Measurements from ENCODE around the gene ARVCF.

ARVCF gene

DNA sequence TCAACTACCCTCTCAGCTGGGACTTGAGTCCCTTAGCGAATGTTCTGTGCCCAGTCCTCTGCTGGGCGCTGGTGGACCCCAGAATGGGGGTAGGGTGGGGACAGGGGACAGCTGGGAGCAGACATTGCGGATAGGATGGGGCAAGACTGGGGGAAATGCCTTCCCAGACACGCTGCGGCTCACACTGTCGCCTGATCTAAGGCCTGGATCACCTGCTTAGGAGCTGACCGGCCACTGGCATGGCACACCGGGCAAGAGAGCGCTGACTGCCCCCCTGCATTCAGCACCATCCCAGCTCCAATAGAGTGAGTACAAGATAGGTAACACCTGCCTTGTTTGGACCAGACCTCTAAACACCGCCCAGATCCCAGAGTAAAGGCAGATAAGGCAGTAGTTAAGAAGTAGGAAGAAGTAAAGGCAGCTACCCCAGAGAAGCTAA is 1.4 kb downstream of the ARVCF start:
- DNase-seq, result no peak

DNA sequence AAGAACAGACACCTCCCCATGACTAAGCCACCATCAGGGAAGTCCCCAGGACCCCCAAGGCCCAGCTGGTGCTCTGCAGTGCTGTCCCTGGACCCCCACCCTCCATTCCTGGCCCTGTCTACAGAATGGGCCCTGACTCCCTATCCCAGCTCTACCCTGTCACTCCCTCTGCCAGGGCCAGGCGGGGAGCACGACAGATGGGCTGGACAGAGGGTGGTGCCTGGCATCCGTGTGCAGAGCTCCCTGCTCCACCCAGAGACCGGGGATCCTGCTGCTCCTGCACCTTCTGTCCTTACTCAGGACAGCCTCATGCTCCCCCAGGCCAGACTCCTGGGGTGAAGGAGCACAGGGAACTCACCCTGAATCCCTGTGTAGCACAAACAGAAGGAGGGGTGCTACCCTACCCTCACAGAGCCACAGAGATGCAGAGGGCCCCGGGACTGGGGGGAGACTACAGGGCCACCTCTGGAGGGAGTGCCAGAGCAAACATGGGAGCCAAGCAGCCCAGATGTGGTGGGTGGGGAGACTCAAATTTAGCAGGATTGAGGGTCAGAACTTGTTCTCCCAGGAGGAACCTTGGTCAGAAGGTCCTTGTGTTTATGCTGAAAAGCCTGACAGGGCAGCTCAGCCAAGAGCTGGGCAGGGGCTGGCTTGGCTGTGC is 2.0 kb downstream of the ARVCF start:
- DNase-seq, result no peak

DNA sequence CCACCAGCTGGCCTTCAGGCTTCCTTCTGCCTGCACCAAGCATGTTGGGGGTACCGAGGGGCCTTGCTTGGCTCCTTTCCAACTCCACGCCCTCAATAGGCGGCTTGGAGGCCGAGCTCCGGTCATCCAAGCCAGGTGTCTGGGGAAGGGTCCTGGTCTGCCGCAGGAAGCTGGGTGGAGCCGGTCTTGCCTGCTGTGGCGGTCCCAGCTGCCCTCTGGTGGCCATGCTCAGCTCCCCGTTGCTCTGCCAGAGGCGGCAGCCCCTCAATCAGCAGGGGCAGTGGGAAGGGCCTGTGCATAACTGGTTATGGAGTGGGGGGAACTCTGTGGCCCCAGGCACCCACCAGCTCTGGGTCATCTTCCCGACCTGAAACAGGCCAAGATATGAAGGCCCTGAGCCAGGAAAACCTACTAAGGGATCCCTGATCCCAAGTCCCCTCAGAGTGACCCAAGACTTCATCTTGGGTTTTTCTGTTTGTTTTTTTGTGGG is 3.2 kb downstream of the ARVCF start:
- DNase-seq, result no peak

DNA sequence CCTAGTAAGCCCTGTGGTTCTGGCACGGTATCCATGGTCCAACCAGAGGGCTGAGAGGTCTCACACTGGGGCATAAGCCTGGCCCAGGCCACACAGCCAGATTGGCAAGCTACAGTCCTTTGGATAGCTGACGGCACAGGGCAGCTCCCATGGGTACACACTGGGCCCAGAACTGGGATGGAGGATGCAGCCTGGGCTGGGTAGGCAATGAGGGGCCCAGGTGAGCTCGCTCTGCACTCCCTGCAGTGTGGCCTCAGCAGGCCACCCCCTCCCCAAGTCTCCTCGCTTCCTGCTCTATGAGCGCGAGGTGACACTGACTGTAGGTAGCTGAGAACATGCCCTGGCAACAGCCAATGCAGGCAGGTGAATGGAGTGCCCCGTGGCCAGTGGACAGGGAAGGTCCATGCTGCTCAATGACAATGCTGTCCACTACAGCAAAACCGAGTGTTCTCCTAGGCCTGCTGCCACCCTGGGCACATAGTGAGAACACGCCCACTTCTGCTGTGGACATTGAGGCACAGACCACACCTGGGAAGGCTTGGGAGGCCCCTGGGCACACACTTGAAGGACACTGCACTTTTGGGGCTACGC is 3.8 kb downstream of the ARVCF start:
- no peak for DNase-seq

DNA sequence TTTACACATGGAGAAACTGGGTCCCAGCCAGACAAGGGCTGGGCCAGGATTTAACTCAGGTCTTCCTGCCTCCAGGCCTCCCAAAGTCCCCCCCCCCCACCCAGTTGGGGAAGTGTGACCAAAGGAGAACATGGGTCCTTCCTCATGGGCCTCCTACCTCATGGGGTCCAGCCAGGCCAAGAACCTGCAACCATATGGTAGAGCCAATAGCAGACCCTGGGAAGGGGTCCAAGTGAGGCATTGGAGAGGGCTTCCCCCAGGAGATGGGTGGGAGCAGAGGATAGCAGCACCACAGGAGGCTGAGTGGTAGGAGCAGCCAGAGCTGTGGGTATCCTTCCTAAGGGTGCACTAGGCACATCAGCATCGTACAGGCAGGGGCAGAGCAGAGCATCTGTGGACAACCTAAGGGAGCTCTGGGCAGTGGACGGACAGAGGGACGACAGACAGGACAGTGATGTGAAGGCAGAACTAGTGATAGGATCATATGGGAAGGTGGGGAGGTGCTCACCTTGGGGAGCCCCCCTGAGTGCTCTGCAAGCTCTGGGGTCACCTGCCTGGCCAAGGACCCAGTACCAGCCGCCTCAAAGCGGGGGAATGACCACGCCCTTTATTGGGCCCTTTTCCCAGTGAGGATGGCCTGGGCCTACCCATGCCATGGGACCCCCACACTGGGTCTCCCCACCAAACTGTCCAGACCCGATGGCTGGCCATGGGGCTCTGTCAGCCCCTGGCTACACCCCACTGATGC is 4.5 kb downstream of the ARVCF start:
- no peak for DNase-seq

DNA sequence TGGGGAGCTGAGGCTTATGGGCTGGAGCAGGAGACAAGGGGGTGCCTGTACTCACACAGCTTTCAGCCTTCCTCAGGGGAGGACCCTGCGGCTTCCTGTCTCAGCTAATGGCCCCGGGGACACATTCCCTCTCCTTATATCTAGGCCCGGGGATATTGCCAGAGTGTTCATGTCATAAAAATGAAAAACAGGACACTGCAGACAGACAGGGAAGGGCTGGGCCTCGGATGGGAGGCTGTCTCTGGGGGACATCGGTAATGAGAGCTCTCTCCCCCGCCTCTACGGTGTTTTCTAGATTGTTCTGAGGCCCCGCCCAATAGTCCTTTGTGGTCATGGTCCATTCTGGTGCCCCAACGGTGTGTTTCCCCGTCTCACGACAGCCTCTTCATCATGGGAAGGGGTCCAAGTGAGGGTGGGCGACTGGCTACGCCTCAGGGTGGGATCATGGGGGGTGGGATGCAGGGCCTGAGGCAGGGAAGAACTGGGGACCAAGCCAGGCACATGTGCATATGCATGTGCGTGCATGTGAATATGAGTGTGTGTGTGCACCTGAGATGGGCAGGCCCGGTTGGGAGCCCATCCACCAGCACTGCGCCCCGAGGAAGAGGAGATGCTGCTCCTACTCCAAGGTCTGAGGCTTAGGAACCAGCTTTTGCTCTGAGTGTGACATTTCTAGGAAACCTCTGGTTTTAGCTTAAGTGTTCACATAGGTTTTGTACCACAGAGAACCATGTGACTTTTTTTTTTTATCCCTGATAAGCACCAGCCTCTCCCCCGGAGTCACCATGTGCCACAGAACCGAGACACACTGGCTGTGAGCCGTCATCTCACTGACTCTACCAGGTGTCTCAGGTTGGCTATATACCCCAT is 5.3 kb downstream of the ARVCF start:
- no peak for DNase-seq

DNA sequence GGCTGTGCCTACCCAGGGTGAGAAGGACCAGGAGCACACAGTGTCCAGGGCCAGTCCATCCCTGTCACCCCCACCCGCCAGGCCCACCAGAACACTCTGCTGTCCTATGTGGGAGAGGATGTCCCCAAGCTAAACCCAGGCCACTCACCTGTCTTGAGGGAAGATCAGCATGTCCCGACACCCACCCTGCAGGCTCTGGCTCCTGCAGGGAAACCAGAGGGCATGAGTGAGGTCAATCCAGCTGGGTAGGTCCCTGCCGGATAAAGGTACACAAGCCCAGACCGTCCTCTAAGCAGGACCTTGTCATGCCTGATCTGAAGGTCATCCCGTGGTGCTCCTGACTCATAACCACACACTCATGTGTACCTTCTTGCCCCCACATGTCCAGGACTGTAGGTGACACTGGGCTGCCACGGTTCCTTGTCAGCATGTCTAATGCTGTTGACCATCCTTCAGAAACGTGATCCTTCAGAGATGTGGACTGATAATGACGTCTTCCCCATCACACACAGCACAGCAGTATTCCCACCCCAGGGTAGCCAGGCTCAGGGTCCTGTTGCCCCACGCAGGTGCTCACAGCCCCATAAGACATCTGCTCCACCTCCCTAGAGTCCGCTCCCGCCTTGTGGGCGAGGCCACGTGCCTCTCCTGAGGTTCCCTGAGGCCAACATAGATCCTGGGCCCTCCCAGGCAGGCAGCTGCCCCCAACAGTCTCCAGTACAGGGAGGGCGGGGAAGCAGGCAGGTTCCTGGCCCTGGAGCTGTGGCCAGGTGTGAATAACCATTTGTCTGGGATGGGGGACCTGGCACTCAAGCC is 6.1 kb downstream of the ARVCF start:
- DNase-seq, result no peak

DNA sequence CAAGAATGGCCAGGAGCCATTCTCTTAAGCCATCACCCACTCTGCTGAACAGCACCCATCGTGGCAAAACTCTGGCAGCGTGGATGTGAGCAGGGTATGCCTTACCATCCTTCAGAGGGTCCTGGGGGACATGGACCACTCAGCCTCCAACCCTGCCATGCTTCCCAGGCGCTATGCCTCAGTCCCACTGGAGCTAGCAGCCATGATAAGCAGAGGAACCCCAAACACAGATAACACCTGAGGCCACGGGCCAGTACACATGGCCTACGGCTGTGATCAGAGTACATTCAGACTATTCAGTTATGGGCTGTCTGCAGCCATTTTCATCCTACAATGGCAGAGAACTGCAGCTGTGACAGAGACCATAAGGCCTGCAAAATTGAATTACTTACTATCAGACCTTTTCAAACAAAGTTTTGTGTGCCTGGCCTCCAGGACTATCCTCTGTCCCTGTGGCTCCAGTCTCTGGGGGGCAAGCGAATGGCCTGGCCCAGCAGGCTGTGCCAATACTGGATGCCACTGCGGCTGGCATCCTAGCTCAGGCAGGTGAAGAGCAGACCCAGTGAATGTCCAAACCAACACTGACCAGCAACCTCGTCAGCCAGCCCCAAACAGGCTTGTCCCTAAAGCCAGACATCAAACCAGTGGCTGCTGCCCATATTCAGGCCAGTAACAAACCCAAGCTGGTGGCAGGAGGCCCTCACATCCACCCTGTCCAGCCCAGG is 6.9 kb downstream of the ARVCF start:
- DNase-seq, result no peak

DNA sequence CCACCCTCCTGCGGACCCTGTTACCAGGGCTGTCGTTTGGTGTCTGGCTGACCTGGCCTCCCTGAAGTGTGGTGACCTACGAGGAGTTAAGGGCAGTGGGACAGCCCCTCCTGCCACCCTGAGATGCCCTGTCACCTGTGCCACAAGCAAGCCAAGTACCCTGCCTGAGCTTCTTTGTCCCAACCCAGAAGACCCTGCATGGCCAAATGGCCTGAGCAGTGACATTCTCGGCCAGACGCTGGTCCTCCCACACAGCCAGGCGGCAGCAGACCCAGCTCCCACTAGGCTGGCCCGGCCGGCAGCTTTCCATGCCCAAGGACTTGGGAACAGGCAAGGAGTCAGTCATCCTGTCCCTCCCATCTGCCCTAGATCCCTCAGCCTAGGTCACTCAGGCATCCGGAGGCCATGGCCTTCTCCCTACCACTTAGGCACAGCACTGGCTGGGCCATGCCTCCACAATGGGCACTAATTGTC is 7.6 kb downstream of the ARVCF start:
- no peak for DNase-seq

DNA sequence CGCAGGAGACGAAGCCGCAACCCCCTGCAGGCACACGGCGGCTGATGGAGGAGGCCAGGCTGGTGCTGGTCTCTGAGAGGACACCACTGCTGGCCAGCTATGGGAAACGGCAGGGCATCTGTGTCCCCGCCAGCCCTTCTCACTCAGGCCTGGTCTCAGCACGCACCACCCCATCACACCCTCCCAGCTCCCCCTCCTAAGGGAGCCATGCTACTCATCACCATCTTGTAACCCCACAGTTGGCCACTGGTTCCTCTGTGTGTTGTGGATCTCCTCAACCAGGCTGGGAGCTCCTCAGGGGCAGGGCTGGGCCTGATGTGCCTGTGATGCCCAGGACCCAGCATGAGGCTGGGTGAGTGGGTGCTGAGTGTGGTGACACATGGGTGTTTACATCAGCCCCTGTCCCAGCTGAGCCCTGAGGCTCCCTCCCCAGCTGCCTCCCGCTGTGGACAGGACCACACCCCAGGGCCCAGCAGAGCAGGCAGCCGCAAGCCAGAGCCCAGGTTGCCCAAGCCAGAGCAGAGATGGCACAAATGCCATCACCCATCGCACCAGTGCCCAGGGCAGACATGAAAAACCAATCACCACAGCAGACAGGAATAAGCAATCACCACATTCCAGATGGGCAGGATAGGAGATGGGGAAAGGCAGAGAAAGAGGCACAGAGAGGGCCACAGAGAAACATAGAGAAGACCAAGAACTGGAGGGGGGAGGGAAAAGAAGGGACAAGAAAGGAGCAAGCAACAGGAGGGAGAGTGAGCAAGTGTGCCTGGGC is 8.2 kb downstream of the ARVCF start:
- DNase-seq, result no peak

DNA sequence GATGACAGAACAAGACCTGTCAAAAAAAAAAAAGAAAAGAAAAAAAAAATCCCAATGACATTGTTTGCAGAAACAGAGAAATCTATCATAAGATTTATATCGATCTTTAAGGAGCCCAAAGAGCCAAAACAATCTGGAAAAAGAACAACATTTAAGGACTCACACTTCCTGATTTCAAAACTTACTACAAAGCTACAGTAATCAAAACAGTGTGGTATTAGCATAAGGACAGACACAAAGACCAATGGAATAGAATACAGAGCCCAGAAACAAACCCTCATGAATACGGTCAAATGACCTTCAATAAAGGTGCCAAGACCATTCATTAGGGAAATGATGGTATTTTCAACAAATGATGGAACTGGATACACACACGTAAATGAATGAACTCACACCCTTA is 12.2 kb downstream of the ARVCF start:
- DNase-seq, result no peak

DNA sequence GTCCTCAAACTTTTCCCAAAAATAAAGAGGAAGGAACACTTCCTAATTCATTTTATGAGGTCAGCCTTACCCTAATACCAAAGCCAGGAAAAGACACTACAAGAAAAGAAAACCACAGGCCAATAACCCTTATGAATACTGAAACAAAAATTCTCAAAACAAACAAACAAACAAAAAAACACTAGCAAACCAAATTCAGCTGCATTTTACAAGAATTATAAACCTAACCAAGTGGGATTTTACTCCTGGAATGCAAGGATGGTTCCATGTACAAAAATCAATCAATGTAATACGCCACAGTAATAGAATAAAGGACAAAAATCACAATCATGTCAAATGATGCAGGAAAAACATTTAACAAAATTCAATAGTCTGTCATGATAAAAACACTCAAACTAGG is 13.3 kb downstream of the ARVCF start:
- no peak for DNase-seq

DNA sequence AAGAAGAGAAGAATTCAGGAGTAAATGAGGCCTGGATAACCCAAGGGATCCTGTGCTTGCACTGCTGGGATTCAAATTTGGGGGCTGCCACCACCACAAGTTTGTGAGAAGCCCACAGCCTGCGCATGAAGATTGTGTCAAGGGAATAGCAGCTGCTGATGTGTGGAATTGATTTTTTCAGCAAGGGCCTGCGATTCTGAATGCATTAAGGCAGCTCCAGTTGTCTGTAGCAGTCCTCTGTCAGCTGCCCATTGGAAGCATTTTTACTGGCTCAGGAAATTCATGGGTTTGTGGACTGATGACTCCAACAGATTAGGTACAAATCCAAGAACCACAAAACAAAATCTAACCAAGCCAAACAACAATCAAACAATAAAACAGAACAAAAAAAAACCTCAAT is 14.0 kb downstream of the ARVCF start:
- no peak for DNase-seq

DNA sequence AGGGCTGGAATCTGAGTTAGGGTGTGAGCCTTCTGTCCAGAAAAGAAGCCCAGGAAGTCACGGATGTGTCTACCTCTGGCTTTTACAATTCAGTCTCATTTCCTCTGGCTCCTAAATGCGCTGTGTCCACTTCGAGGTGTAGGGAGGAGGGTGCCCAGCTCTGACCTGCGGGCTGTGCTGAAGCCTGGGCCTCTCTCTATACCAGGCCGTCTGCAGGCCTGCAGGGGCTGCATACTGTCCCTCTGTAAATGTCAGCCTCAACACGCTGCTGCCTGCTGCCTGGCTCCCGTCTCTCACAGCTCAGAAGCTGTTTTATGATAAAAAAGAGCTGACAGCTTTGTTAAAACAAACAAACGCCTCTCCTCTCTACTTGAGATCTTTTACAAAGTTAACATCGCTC is 14.5 kb downstream of the ARVCF start:
- no peak for DNase-seq

DNA sequence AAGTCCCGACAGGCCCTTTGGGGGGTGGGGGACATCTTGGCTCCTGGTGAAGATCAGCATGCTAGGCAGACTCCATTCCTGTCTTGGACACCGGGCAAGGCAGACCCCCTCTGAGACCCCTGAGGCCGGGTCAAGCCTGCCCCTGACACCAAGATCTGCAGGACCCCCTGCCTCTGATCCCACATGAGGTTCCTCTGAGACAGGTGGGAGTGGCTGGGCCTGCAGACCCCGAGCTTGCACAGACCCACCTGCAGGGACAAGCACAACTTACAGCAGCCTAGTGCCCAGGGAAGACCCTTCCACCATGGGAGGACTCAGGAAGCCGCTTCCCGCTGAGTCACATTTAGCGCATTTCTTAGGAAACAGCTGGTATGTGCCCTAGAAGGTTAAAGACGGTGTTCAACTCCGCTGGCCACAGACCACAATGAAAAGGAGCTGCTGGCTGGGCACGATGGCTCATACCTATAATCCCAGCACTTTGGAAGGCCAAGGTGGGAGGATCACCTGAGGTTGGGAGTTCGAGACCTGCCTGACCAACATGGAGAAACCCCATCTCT is 15.5 kb downstream of the ARVCF start:
- no peak for DNase-seq

DNA sequence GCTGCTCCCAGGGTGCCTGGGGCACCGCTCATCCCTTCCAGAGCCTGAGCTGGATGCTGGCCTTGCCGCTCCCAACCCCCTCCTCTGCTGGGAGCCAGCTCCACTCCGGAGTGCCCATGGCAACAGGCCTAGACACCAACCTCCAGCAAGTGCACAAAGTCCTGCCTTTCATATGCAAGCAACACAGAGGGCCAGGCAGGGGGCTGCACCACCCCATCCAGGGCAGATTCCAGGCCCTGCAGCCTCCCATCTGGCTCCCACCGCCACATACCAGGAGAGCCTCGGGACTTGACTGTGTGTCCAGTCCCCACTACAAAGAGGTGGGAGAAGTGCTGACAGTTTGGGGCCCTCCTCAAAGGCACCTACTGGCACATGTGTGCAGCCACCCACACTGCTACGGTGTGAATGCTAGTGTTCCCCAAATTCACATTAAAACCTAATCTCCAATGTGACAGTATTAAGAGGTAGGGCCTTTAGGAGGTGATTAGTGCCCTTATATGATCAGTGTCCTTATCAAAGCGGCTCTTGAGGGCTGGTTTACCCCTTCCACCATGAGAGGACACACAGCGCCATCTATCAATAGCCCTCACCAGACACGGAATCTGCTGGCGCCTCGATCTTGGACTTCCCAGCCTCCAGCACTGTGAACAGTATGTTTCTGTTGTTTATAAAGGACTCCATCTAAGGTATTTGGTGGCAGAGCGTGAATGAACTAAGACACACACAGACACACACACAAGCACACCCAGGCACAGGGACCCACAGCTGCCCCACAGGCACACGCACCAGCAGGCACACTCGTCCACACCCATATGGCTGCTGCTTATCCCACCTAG is 16.2 kb downstream of the ARVCF start:
- DNase-seq, result no peak

DNA sequence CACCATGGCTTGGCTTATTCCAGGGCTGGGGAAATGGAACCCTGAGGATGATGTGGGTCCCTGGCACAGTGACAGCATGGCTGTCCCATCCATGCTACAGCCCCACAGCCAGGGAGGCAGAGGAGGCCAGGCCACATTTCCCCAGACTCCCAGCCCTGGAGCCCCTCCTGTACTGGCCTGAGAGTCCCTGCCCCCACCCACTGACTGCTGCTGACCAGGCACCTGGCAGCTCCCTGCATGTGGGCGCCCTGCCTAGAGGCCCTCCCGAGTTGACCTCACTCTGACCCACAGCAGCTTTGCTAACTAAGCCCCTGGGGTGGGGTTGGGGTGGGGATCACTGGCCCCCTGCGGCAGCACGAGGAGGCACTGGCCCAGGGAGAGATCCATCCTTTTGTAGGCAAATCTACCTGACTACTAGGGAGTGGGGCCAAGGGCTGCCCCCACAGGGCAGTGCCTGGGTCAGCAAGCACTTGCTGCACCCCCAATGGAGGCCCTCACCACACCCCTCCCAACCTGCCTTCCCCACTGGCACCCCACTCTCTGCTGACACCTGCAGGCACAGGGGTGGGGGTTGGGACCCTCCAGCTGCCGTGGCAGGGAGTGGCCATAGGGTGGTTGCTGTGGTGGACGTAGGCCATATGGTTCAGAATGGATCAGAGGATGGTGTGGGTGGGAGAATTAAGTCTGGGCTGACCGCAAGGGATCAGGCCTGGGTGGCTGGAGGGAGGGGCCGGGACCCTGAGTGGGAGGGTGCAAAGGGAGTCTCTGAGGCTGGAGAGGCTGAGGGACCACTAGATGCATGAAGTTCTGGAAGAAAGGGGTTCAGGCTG is 17.4 kb downstream of the ARVCF start:
- no peak for DNase-seq

DNA sequence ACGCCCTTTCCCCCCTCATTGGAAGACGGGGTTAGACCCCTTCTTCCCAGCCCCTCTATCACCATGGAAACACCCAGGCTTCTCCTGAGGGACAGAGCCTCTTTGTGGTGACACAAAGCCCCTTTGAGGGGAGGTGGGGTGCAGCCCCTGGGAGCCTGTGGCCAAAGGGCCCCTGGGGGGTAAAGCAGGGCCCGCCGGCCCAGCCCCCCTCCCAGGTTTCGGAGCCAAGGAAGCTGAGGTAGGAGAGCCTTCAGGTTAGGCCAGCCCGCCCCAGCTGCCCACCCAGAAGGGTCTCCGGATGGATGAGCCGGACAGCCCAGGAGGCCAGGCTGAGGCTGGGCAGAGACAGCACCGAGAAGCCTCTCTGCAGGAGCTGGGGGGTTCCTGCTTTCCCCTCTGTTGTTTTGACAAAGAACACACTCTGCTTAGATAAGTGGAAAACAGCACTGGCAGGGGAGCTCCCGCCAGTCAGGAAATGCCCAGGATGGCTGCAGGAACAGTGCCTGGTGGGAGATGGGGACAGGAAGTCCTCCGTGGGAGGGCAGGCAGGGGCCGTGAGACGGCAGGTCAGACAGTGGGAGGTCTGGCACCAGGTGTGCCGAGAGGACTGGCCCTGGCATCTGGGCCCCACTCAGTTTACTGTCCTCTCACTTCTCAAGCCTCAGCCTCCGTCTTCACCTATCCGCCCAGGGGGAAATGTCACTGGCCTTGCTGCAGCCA is 18.2 kb downstream of the ARVCF start:
- DNase-seq, result no peak
